IMR-90 (cell line): Measurements from ENCODE around the gene NDFIP2. TPM values are rescaled to one million over a fixed set of nuclear protein-coding genes. Genes with fewer than 3 reads are reported as not detected.

Experiments
- ATAC-seq: fragments of 200-7000 bp; cut with Tn5 transposase; 2 replicates; pipeline ENCODE4 v1.9.1; 2020; ENCODE audit warnings: low read depth, mild to moderate bottlenecking, moderate library complexity
- BruUV-seq: library from RNA; stranded (reverse); fragments of 400-500 nt; replicated peaks from 2 replicates; lab custom pipeline; 2021; lab: Mats Ljungman, UMichigan
- CTCF ChIA-PET: fragments of 300-600 bp; formaldehyde crosslinking; extraction: SDS; loops from one replicate; lab custom pipeline; 2021; ENCODE audit warnings: antibody characterized with exemption; lab: Yijun Ruan, JAX
- POLR2A ChIA-PET: fragments of 300-600 bp; sonication (Branson Sonifier 250); formaldehyde crosslinking; loops from one replicate; lab custom pipeline; 2022; ENCODE audit warnings: antibody characterized with exemption; ENCODE audit not compliant: unreplicated experiment; lab: Charles Lee
- DNase-seq: peaks from one replicate; pipeline ENCODE4 v3.0.0; 2013
- H2AFZ ChIP-seq: replicated peaks from 2 replicates; pipeline ENCODE3; 2013; ENCODE audit warnings: low read length, mild to moderate bottlenecking; ENCODE audit not compliant: poor library complexity
- H2AK5ac ChIP-seq: 2 replicates; pipeline ENCODE4 v1.6.1; 2013; ENCODE audit warnings: low read depth, low read length, inconsistent platforms
- H2AK9ac ChIP-seq: replicated peaks from 2 replicates; pipeline ENCODE3; 2013; ENCODE audit warnings: mild to moderate bottlenecking, low read depth, low read length, moderate library complexity; ENCODE audit not compliant: poor library complexity
- H2BK120ac ChIP-seq: 2 replicates; pipeline ENCODE4 v1.6.1; 2013; ENCODE audit warnings: low read depth, low read length, inconsistent platforms
- H2BK15ac ChIP-seq: 3 replicates; pipeline ENCODE4 v1.6.1; 2013; ENCODE audit warnings: low read depth, low read length, inconsistent platforms
- H2BK20ac ChIP-seq: 2 replicates; pipeline ENCODE4 v1.6.1; 2013; ENCODE audit warnings: low read depth, mild to moderate bottlenecking, inconsistent platforms, low read length, moderate library complexity
- H2BK5ac ChIP-seq: 2 replicates; pipeline ENCODE4 v1.6.1; 2013; ENCODE audit warnings: mild to moderate bottlenecking, low read depth, low read length, inconsistent platforms; ENCODE audit not compliant: poor library complexity, severe bottlenecking
- H3K14ac ChIP-seq: replicated peaks from 2 replicates; pipeline ENCODE4 v1.6.1; 2013; ENCODE audit warnings: low read depth, low read length, inconsistent platforms
- H3K18ac ChIP-seq: 2 replicates; pipeline ENCODE4 v1.6.1; 2013; ENCODE audit warnings: low read depth, low read length, control low read depth
- H3K23ac ChIP-seq: 2 replicates; pipeline ENCODE4 v1.6.1; 2013; ENCODE audit warnings: low read depth, low read length, inconsistent platforms
- H3K27ac ChIP-seq: 2 replicates; pipeline ENCODE4 v1.5.1; 2013; ENCODE audit warnings: mild to moderate bottlenecking, control low read depth, low read length; ENCODE audit not compliant: insufficient read depth
- H3K27me3 ChIP-seq: 2 replicates; pipeline ENCODE4 v1.6.1; 2013; ENCODE audit warnings: low read length; ENCODE audit not compliant: control insufficient read depth, insufficient read depth
- H3K36me3 ChIP-seq: 2 replicates; pipeline ENCODE4 v1.6.1; 2013; ENCODE audit warnings: low read length, mixed read lengths; ENCODE audit not compliant: control insufficient read depth, insufficient read depth
- H3K4ac ChIP-seq: 2 replicates; pipeline ENCODE4 v1.6.1; 2013; ENCODE audit warnings: low read depth, low read length, inconsistent platforms
- H3K4me1 ChIP-seq: 2 replicates; pipeline ENCODE4 v1.6.1; 2013; ENCODE audit warnings: low read length, mixed read lengths; ENCODE audit not compliant: control insufficient read depth, insufficient read depth
- H3K4me2 ChIP-seq: 2 replicates; pipeline ENCODE4 v1.6.1; 2013; ENCODE audit warnings: low read depth, mild to moderate bottlenecking, control low read depth, low read length, moderate library complexity
- H3K4me3 ChIP-seq: 2 replicates; pipeline ENCODE4 v1.5.1; 2013; ENCODE audit warnings: low read depth, mild to moderate bottlenecking, control low read depth, low read length, moderate library complexity; ENCODE audit not compliant: insufficient read depth
- H3K56ac ChIP-seq: 2 replicates; pipeline ENCODE4 v1.6.1; 2013; ENCODE audit warnings: low read length, inconsistent platforms; ENCODE audit not compliant: insufficient read depth; ENCODE audit errors: extremely low read depth
- H3K79me1 ChIP-seq, 2 experiments: 2 replicates each; pipeline ENCODE4 v1.6.1; 2013; ENCODE audit warnings: low read length in 2 of 2, inconsistent platforms in 1 of 2, low read depth in 1 of 2
- H3K9ac ChIP-seq: 2 replicates; pipeline ENCODE4 v1.6.1; 2013; ENCODE audit warnings: low read depth, low read length, control low read depth
- H3K9me1 ChIP-seq: 2 replicates; pipeline ENCODE4 v1.6.1; 2013; ENCODE audit warnings: low read length, inconsistent platforms; ENCODE audit not compliant: insufficient read depth
- H3K9me3 ChIP-seq: 2 replicates; pipeline ENCODE4 v1.6.1; 2013; ENCODE audit warnings: low read length; ENCODE audit not compliant: control insufficient read depth, insufficient read depth
- H4K20me1 ChIP-seq: 2 replicates; pipeline ENCODE4 v1.6.1; 2013; ENCODE audit warnings: low read length, inconsistent platforms; ENCODE audit not compliant: insufficient read depth
- H4K5ac ChIP-seq: 2 replicates; pipeline ENCODE4 v1.6.1; 2013; ENCODE audit warnings: mild to moderate bottlenecking, low read depth, low read length, control low read depth
- H4K8ac ChIP-seq, 2 experiments: 2 replicates each; pipeline ENCODE4 v1.6.1; 2013; ENCODE audit warnings: low read depth in 2 of 2, low read length in 2 of 2, control low read depth in 1 of 2, inconsistent platforms in 1 of 2
- H4K91ac ChIP-seq: 2 replicates; pipeline ENCODE4 v1.6.1; 2013; ENCODE audit warnings: low read depth, low read length, inconsistent platforms; ENCODE audit not compliant: insufficient read depth
- CHD1 ChIP-seq: IDR thresholded peaks from 2 replicates; pipeline ENCODE4 v1.6.1; 2012; ENCODE audit warnings: low read depth, low read length, improper control_type of control experiment
- MAFK ChIP-seq: IDR thresholded peaks from 2 replicates; pipeline ENCODE4 v1.6.1; 2012; ENCODE audit warnings: low read depth, low read length, improper control_type of control experiment
- MAZ ChIP-seq: IDR thresholded peaks from 2 replicates; pipeline ENCODE4 v1.6.1; 2012; ENCODE audit warnings: low read depth, mild to moderate bottlenecking, low read length, improper control_type of control experiment, moderate library complexity, borderline replicate concordance
- NFE2L2 ChIP-seq: fragments of 150-350 bp; IDR thresholded peaks from 2 replicates; pipeline ENCODE4 v1.6.1; 2016; ENCODE audit warnings: low read depth, mild to moderate bottlenecking, low read length
- RFX5 ChIP-seq: IDR thresholded peaks from 2 replicates; pipeline ENCODE4 v1.8.0; 2012; ENCODE audit warnings: low read depth, mild to moderate bottlenecking, low read length, moderate library complexity
- SMC3 ChIP-seq: fragments of 150-350 bp; IDR thresholded peaks from 2 replicates; pipeline ENCODE4 v1.6.1; 2016; ENCODE audit warnings: low read depth, mild to moderate bottlenecking, antibody characterized with exemption, low read length, moderate library complexity
- WGBS, 2 experiments: methylation state at CpG; one replicate each; pipeline versions ENCODE4 v1.1.5 to v1.1.7; 2013; ENCODE audit warnings: missing lambda C conversion rate in 2 of 2; ENCODE audit not compliant: insufficient read length in 1 of 2; ENCODE audit errors: extremely low coverage in 2 of 2; 5-methylcytosine and 5-hydroxymethylcytosine counted together
- dilution Hi-C: fragments of 300-500 bp; cut with HindIII; formaldehyde crosslinking; loops from one replicate; pipeline ENCODE4 v1.14.3; 2018; ENCODE audit warnings: low sequenced_read_pairs; ENCODE audit not compliant: unreplicated experiment
- in situ Hi-C: fragments of 300-500 bp; cut with MboI; formaldehyde crosslinking; loops from 3 replicates; pipeline ENCODE4 v1.14.3; 2019; ENCODE audit warnings: low sequenced_read_pairs, inconsistent platforms, mixed read lengths
- intact Hi-C: fragments of 100-400 bp; cut with micrococcal nuclease; formaldehyde crosslinking; loops from 2 replicates; pipeline ENCODE4 v1.10.0; 2022
- polyA plus RNA-seq, 3 experiments: library from polyadenylated mRNA; depleted of rRNA; stranded (reverse); fragments of >200 nt; gene quantifications; 2 replicates each; pipeline ENCODE4 v1.2.3, GENCODE V29; 2012; ENCODE audit warnings: low replicate concordance in 1 of 3
- total RNA-seq: library from RNA; depleted of rRNA; stranded (reverse); fragments of >200 nt; gene quantifications from 2 replicates; pipeline ENCODE4 v1.2.3, GENCODE V29; 2012
- TF ChIP-seq, protein P1 (sequence below): fragments of 150-350 bp; IDR thresholded peaks from 2 replicates; pipeline ENCODE4 v1.6.1; 2016; ENCODE audit warnings: low read depth, mild to moderate bottlenecking, low read length, moderate library complexity, borderline replicate concordance
- TF ChIP-seq, protein P2 (sequence below): fragments of 150-350 bp; IDR thresholded peaks from 2 replicates; pipeline ENCODE4 v1.6.1; 2017; ENCODE audit warnings: mild to moderate bottlenecking, antibody characterized with exemption, low read length, low read depth

Gene NDFIP2
- total and polyA plus RNA-seq, 2 of the 4 experiments (the other 2 are of a cell fraction): 23.8 to 25.8 TPM

GRCh38 chr13:79458436-79458835, 22.5 kb upstream of the NDFIP2 start:
- ChIA-PET CTCF (no interaction called here), POLR2A (interaction anchor here (0.6 to 0.7 kb wide), 2 partner anchors 26 to 892 kb away, joined by 3 read pairs; no protein-coding TSS in a partner anchor)
- no peak for ATAC-seq
- in situ Hi-C loops: no loop called here
- Histone ChIP-seq H2BK15ac (no peak overlapping the region), H4K91ac (no peak overlapping the region), H3K36me3 (no peaks in the 10 kb centered on the region), H3K9me1 (no peaks in the 10 kb centered on the region), H3K27ac (no peak overlapping the region), H2AFZ (no peak overlapping the region), H2BK120ac (no peak overlapping the region), H3K27me3 (no peaks in the 10 kb centered on the region), H3K4me3 (no peak overlapping the region), H3K4ac (no peak overlapping the region), H4K5ac (no peak overlapping the region), H3K4me1 (no peaks in the 10 kb centered on the region), H2BK20ac (no peak overlapping the region), H2AK9ac (no peak overlapping the region), H2BK5ac (no peak overlapping the region), H3K56ac (no peak overlapping the region), H3K79me1 (no peaks in the 10 kb centered on the region), H3K9me3 (no peaks in the 10 kb centered on the region), H3K14ac (no peak overlapping the region), H4K8ac (no peak overlapping the region), H3K9ac (no peak overlapping the region), H3K23ac (no peak overlapping the region), H2AK5ac (no peak overlapping the region), H3K4me2 (no peak overlapping the region), H4K20me1 (no peaks in the 10 kb centered on the region), H3K18ac (no peak overlapping the region)
- dilution Hi-C loops: no loop called here
- TF ChIP-seq CHD1 (no peak), NFE2L2 (no peak), MAZ (no peak), SMC3 (no peak), RFX5 (no peak), MAFK (no peak)
- TF ChIP-seq, protein P1, sequence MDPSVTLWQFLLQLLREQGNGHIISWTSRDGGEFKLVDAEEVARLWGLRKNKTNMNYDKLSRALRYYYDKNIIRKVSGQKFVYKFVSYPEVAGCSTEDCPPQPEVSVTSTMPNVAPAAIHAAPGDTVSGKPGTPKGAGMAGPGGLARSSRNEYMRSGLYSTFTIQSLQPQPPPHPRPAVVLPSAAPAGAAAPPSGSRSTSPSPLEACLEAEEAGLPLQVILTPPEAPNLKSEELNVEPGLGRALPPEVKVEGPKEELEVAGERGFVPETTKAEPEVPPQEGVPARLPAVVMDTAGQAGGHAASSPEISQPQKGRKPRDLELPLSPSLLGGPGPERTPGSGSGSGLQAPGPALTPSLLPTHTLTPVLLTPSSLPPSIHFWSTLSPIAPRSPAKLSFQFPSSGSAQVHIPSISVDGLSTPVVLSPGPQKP: no peak
- TF ChIP-seq, protein P2, sequence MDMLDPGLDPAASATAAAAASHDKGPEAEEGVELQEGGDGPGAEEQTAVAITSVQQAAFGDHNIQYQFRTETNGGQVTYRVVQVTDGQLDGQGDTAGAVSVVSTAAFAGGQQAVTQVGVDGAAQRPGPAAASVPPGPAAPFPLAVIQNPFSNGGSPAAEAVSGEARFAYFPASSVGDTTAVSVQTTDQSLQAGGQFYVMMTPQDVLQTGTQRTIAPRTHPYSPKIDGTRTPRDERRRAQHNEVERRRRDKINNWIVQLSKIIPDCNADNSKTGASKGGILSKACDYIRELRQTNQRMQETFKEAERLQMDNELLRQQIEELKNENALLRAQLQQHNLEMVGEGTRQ: no peak
- BruUV-seq: no TSS peak
- no CpG with 5 or more reads among the region's 2 CpGs for WGBS, 2 experiments
- no peak for DNase-seq
- intact Hi-C loops: no loop called here
